Esophagus squamous epithelium (tissue), 4 donors: Measurements from ENCODE around the gene CGNL1.

ENCODE experiments used
- POLR2A ChIP-seq, 4 donors: fragments of 450-650 bp; IDR thresholded peaks; one replicate each; pipeline ENCODE4 v1.6.1; 2017; ENCODE audit warnings: antibody characterized with exemption in 4 of 4, mild to moderate bottlenecking in 4 of 4, moderate library complexity in 3 of 4
- TF ChIP-seq, protein P1 (sequence below), 6 experiments: fragments of 450-650 bp in 4 of 6; fragments of 200-600 bp in 2 of 6; sonication (generic) in 2 of 6; IDR thresholded peaks; one replicate each; pipeline ENCODE4 v1.5.1; 2016 to 2019; ENCODE audit warnings: antibody characterized with exemption in 6 of 6, mild to moderate bottlenecking in 4 of 6, moderate library complexity in 4 of 6

- TF ChIP-seq, protein P1, sequence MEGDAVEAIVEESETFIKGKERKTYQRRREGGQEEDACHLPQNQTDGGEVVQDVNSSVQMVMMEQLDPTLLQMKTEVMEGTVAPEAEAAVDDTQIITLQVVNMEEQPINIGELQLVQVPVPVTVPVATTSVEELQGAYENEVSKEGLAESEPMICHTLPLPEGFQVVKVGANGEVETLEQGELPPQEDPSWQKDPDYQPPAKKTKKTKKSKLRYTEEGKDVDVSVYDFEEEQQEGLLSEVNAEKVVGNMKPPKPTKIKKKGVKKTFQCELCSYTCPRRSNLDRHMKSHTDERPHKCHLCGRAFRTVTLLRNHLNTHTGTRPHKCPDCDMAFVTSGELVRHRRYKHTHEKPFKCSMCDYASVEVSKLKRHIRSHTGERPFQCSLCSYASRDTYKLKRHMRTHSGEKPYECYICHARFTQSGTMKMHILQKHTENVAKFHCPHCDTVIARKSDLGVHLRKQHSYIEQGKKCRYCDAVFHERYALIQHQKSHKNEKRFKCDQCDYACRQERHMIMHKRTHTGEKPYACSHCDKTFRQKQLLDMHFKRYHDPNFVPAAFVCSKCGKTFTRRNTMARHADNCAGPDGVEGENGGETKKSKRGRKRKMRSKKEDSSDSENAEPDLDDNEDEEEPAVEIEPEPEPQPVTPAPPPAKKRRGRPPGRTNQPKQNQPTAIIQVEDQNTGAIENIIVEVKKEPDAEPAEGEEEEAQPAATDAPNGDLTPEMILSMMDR (IDR thresholded peaks at IDR 0.05) = no peak
- no peak for TF ChIP-seq POLR2A (IDR thresholded peaks at IDR 0.05)
These were observed 10.7 kb downstream of the CGNL1 start for GRCh38 chr15:57386976-57387375.
